Measurements from ENCODE around the gene SNRNP40.
"Not testable (repeated sequence)": the region's sequence is repeated elsewhere in the genome, so short reads cannot be mapped to it uniquely, and the experiment has no call there.

SNRNP40 gene

GRCh38 chr1:31273619-31274018 is 23.0 kb downstream of the SNRNP40 start:
- DNase-seq = no peak

- DNase-seq = no peak
These were observed 24.2 kb downstream of the SNRNP40 start for GRCh38 chr1:31272369-31272768.

- no peak for DNase-seq
These were observed 30.0 kb downstream of the SNRNP40 start for GRCh38 chr1:31266547-31266946.

- no peak for DNase-seq
These were observed 31.7 kb downstream of the SNRNP40 start for GRCh38 chr1:31264790-31265386.

GRCh38 chr1:31263408-31263807 is 33.2 kb downstream of the SNRNP40 start:
- DNase-seq = no peak

- not testable (repeated sequence) for DNase-seq
These were observed 34.2 kb downstream of the SNRNP40 start for GRCh38 chr1:31262393-31262792.

- no peak for DNase-seq
These were observed 34.7 kb downstream of the SNRNP40 start for GRCh38 chr1:31261916-31262315.

GRCh38 chr1:31259746-31260145 is 36.8 kb downstream of the SNRNP40 start:
- DNase-seq = no peak

GRCh38 chr1:31258581-31258980 is 38.0 kb downstream of the SNRNP40 start:
- no peak for DNase-seq

GRCh38 chr1:31257213-31257612 is 39.4 kb downstream of the SNRNP40 start:
- no peak for DNase-seq

GRCh38 chr1:31249854-31250253 is 46.7 kb downstream of the SNRNP40 start:
- no peak for DNase-seq

- DNase-seq = no peak
These were observed 48.3 kb downstream of the SNRNP40 start for GRCh38 chr1:31248276-31248675.

- DNase-seq = no peak
These were observed 52.3 kb downstream of the SNRNP40 start for GRCh38 chr1:31244326-31244725.

GRCh38 chr1:31243501-31244286 is 52.9 kb downstream of the SNRNP40 start:
- DNase-seq = no peak

GRCh38 chr1:31241321-31241720 is 55.3 kb downstream of the SNRNP40 start:
- no peak for DNase-seq

- peak; percentile 42 for DNase-seq
These were observed 56.8 kb downstream of the SNRNP40 start, which contains the start of gene NKAIN1 for GRCh38 chr1:31239653-31240241. Gene NKAIN1, minus strand, starts transcription at chr1:31239887. Its CDS starts 340 bp downstream, at chr1:31239547.

- peak; percentile 27 for DNase-seq
These were observed 57.5 kb downstream of the SNRNP40 start for GRCh38 chr1:31238986-31239613.

GRCh38 chr1:31238612-31238985 is 58.0 kb downstream of the SNRNP40 start:
- no peak for DNase-seq

- DNase-seq = no peak
These were observed 61.7 kb downstream of the SNRNP40 start for GRCh38 chr1:31234870-31235269.

GRCh38 chr1:31234123-31234708 is 62.4 kb downstream of the SNRNP40 start:
- DNase-seq = no peak

- no peak for DNase-seq
These were observed 63.9 kb downstream of the SNRNP40 start for GRCh38 chr1:31232689-31233088.

- DNase-seq = no peak
These were observed 64.8 kb downstream of the SNRNP40 start for GRCh38 chr1:31231802-31232201.

- DNase-seq = no peak
These were observed 66.2 kb downstream of the SNRNP40 start for GRCh38 chr1:31230378-31230777.

Measured in right hindlimb (tissue), 1 donor.